Measurements from ENCODE around the gene FOXA1. TPM values are rescaled to one million over a fixed set of nuclear protein-coding genes. Genes with fewer than 3 reads are reported as not detected.
A peak's percentile ranks its signal among the peaks of the same experiment; 100 is the strongest.

Gene FOXA1
- total and polyA plus RNA-seq, 11 donors: not detected

DNA sequence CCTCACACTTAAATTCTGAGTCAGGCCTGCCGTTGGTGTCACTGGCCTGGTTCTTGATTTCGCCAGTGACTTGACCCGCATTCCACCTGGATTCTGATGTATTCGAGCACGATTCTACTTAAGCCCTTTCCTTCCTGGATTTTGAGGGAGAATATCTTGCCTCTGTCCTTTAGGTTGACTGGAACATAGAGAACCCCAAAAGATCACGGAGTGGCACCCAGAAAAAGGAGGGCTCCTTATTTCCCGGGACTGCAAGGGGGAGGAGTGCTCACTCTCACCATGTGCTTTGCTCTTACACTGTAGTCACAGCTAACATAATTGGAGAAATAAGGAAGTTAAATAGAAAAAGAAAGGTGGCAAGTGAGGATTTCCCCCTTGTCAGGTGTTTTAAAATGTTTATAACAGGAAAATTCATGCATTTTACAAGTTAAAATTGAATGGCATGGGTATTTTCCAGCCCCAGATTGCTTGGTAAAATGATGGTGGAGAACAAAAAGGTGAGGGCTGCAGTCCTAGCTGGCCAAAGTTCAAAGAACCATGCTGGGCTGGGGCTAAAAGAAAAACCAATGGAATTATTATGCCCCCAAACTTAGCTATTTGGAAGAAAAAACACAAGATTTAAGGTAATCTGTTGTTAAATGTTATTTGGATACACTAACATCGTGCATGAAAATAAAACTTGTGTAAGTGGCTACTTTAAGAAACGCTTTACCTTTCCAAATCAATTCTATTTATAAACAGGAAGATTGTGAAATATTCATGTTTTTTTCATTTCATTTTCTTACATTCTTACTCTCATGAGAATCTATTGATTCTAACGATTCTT, 8.9 kb downstream of the FOXA1 start:
- TF ChIP-seq CTCF (IDR thresholded peaks at IDR 0.05): no peak
- no peak for TF ChIP-seq POLR2A (IDR thresholded peaks at IDR 0.05)
- Histone ChIP-seq H3K9me3 (no peaks in the 10 kb centered on the region), H3K4me1 (peaks cover 0 to 31% (median 3%) of the 10 kb centered on the region in 12 donors), H3K27ac (no peak overlapping the region), H3K4me3 (no peak overlapping the region), H3K27me3 (peaks cover 61 to 98% (median 92%) of the 10 kb centered on the region in 9 donors), H3K36me3 (no peaks in the 10 kb centered on the region)
- WGBS, 4 donors: 5 to 8% (median 7%) methylated on average over 10 of the region's 10 CpGs
- intact Hi-C loops (cut with DNase I): no loop called here
- no peak for DNase-seq
- ATAC-seq: no peak

DNA sequence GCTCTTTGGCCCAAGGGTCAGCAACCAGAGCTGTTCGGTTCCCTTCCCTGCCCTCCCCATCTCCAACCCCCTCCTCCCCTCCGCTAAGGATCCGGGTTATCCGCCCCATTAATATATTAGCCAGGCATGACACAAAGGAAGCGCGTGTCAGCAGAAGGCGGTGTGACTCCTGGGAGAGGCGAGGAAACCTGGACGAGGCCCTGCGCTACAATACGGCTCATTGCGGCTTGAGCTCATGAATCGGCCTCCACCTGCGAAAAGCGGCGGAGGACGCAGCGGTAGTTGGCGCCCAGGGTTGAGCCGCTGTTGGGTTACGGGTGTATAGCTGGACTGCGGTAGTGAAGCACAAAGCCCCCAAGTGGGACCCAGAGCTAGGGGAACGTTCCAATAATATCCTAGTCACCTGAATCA, 9.9 kb downstream of the FOXA1 start:
- H3K27me3 ChIP-seq: peaks cover 51 to 97% (median 85%) of the 10 kb centered on the region in 9 donors
- 2 to 5% (median 3%) methylated on average over 19 to 23 of the region's 23 CpGs for WGBS, 4 donors
- no peak overlapping the region for H3K4me3 ChIP-seq
- TF ChIP-seq CTCF (IDR thresholded peaks at IDR 0.05) (no peak), POLR2A (IDR thresholded peaks at IDR 0.05) (no peak)
- H3K27ac ChIP-seq: no peak overlapping the region
- H3K4me1 ChIP-seq: peaks cover 0 to 31% (median 3%) of the 10 kb centered on the region in 12 donors
- H3K36me3 ChIP-seq: no peaks in the 10 kb centered on the region
- ATAC-seq (no peak), DNase-seq (peak in 1 of 5 donors; percentile 29)
- intact Hi-C loops (cut with DNase I): no loop called here
- no peaks in the 10 kb centered on the region for H3K9me3 ChIP-seq

DNA sequence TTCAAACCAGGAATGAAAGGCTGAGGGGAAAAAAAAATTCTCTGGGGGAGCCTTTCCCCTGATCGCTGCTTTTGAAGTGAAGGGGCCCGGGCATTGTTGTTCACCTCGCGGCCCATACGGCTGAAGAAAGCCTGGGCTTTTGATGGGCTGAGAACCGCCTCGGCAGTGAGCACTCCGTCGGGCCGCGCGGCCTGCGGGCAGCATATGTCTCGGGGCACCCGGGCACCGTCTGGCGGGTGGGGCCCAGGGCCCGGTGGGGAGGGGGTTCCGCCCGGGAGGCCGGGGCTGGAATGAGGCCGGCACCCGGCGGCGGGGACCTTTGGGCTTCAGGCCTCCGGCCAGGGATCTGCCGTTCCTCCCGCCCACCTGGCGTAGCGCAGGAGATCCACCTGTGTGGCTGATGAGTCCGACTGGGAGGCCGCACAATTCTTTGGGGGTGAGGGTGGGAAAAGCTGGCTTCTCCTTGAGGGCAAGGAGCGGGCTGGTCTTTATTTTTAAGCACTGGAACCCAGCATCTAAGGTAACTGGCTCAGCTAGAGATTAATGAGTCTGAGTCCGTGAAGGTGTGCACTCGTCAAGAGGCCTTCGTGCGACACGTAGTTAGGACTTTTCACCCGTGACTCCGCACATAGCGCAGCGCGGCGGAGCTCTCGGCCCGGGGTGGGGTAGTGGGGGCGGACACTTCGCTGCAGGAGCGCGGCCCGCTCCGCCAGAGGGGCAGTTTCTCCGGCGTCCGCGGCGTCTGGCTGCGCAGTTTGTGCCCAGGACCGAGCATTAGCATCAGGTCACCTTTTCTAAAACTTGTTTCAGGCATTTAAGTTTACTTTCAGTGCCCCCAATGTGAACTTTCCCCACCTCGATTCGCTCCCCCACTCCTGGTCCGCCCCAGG, 10.6 kb downstream of the FOXA1 start:
- WGBS, 4 donors: 3 to 6% (median 4%) methylated on average over 36 to 62 of the region's 62 CpGs
- Histone ChIP-seq H3K27me3 (peaks cover 49 to 96% (median 80%) of the 10 kb centered on the region in 9 donors), H3K36me3 (no peaks in the 10 kb centered on the region), H3K27ac (no peak overlapping the region), H3K9me3 (no peaks in the 10 kb centered on the region), H3K4me3 (no peak overlapping the region), H3K4me1 (peaks cover 0 to 31% (median 3%) of the 10 kb centered on the region in 12 donors)
- peak in 1 of 5 donors; percentile 54 for DNase-seq
- TF ChIP-seq POLR2A (IDR thresholded peaks at IDR 0.05) (no peak), CTCF (IDR thresholded peaks at IDR 0.05) (no peak)
- intact Hi-C loops (cut with DNase I): no loop called here
- ATAC-seq: no peak

All from heart left ventricle (tissue), 16 donors.